WTC11 (cell line): ENCODE data around the gene PDCD1. TPM values are rescaled to one million over a fixed set of nuclear protein-coding genes. Genes with fewer than 3 reads are reported as not detected.

Experiments used
- ATAC-seq: fragments of 200-7000 bp; cut with Tn5 transposase; 2 replicates; pipeline ENCODE4 v1.10.0; 2021; ENCODE audit warnings: mild to moderate bottlenecking, moderate library complexity
- CTCF ChIA-PET: fragments of 300-600 bp; sonication (Branson Sonifier 250); formaldehyde crosslinking; loops from one replicate; lab custom pipeline; 2021; ENCODE audit warnings: antibody characterized with exemption; lab: Charles Lee
- POLR2A ChIA-PET: fragments of 350-600 bp; sonication (Branson Sonifier 250); formaldehyde crosslinking; loops from one replicate; lab custom pipeline; 2021; ENCODE audit warnings: antibody characterized with exemption; lab: Charles Lee
- DNase-seq: peaks from one replicate; pipeline ENCODE4 v3.0.0; 2021; ENCODE audit warnings: low spot score
- H3K27ac Mint-ChIP-seq: 2 replicates; pipeline ENCODE4 v1.8.0; 2021; ENCODE audit warnings: mixed read lengths
- H3K27me3 Mint-ChIP-seq: 2 replicates; pipeline ENCODE4 v1.8.0; 2021; ENCODE audit warnings: low read depth, mild to moderate bottlenecking, moderate library complexity, mixed read lengths
- H3K36me3 Mint-ChIP-seq: 2 replicates; pipeline ENCODE4 v1.8.0; 2021; ENCODE audit warnings: mixed read lengths
- H3K4me1 Mint-ChIP-seq: 2 replicates; pipeline ENCODE4 v1.8.0; 2022; ENCODE audit warnings: mixed read lengths
- H3K4me3 Mint-ChIP-seq: 2 replicates; pipeline ENCODE4 v1.8.0; 2021; ENCODE audit warnings: mild to moderate bottlenecking, moderate library complexity, mixed read lengths
- H3K9me3 Mint-ChIP-seq: 2 replicates; pipeline ENCODE4 v1.8.0; 2021; ENCODE audit warnings: mixed read lengths
- CREB1 ChIP-seq: sonication (generic); formaldehyde crosslinking; IDR thresholded peaks from 2 replicates; pipeline ENCODE4 v1.8.0; 2023; ENCODE audit warnings: mild to moderate bottlenecking, missing genetic modification reagents
- GABPB1 ChIP-seq: sonication (generic); formaldehyde crosslinking; IDR thresholded peaks from 2 replicates; pipeline ENCODE4 v1.8.1; 2023; ENCODE audit warnings: mild to moderate bottlenecking, missing genetic modification reagents
- IRF2 ChIP-seq: sonication (generic); formaldehyde crosslinking; IDR thresholded peaks from 2 replicates; pipeline ENCODE4 v1.8.0; 2022; ENCODE audit warnings: low read depth, missing genetic modification reagents, borderline replicate concordance
- NFYB ChIP-seq: sonication (generic); formaldehyde crosslinking; conservative IDR thresholded peaks from 2 replicates; pipeline ENCODE4 v1.8.0; 2022; ENCODE audit warnings: low read depth, missing genetic modification reagents
- NR3C1 ChIP-seq: sonication (generic); formaldehyde crosslinking; conservative IDR thresholded peaks from 2 replicates; pipeline ENCODE4 v1.8.1; 2023; ENCODE audit warnings: low read depth, mild to moderate bottlenecking, missing genetic modification reagents
- PRDM15 ChIP-seq: sonication (generic); formaldehyde crosslinking; IDR thresholded peaks from 2 replicates; pipeline ENCODE4 v1.8.0; 2022; ENCODE audit warnings: missing genetic modification reagents
- SP1 ChIP-seq: sonication (generic); formaldehyde crosslinking; conservative IDR thresholded peaks from 2 replicates; pipeline ENCODE4 v1.8.1; 2022; ENCODE audit warnings: missing genetic modification reagents
- ZNF423 ChIP-seq: fragments of 250-450 bp; sonication (Bioruptor Pico); IDR thresholded peaks from 2 replicates; pipeline ENCODE4 v2.1.2; 2022; ENCODE audit warnings: mild to moderate bottlenecking, moderate library complexity
- ZNF512 ChIP-seq: sonication (generic); formaldehyde crosslinking; IDR thresholded peaks from 2 replicates; pipeline ENCODE4 v1.8.1; 2022; ENCODE audit warnings: missing genetic modification reagents, borderline replicate concordance
- ZNF671 ChIP-seq: fragments of 250-450 bp; sonication (Bioruptor Pico); IDR thresholded peaks from 2 replicates; pipeline ENCODE4 v1.8.0; 2021; ENCODE audit warnings: mild to moderate bottlenecking
- ZSCAN18 ChIP-seq: fragments of 250-450 bp; sonication (Bioruptor Pico); IDR thresholded peaks from 2 replicates; pipeline ENCODE4 v2.1.2; 2022; ENCODE audit warnings: mild to moderate bottlenecking, moderate library complexity
- total RNA-seq: library from RNA; stranded (reverse); gene quantifications from 3 replicates; pipeline ENCODE4 v1.2.3, GENCODE V29; 2021
- TF ChIP-seq, protein P1 (sequence below): sonication (generic); formaldehyde crosslinking; IDR thresholded peaks from 2 replicates; pipeline ENCODE4 v1.8.1; 2022; ENCODE audit warnings: low read depth, missing genetic modification reagents, borderline replicate concordance
- TF ChIP-seq, protein P2 (sequence below): sonication (generic); formaldehyde crosslinking; IDR thresholded peaks from 2 replicates; pipeline ENCODE4 v1.8.1; 2022; ENCODE audit warnings: mild to moderate bottlenecking, moderate library complexity, missing genetic modification reagents
- TF ChIP-seq, protein P3 (sequence below): sonication (generic); formaldehyde crosslinking; IDR thresholded peaks from 2 replicates; pipeline ENCODE4 v1.8.1; 2022; ENCODE audit warnings: mild to moderate bottlenecking, missing genetic modification reagents, moderate library complexity, borderline replicate concordance
- TF ChIP-seq, protein P4 (sequence below): sonication (generic); formaldehyde crosslinking; IDR thresholded peaks from 2 replicates; pipeline ENCODE4 v1.8.1; 2023; ENCODE audit warnings: mild to moderate bottlenecking, missing genetic modification reagents, moderate library complexity

The PDCD1 gene
- total RNA-seq, 1 experiment from 2014 or later = 0.52 TPM

GRCh38 chr2:241901500-241902351 is 43.0 kb upstream of the PDCD1 start:
- Mint-ChIP-seq H3K27ac (peak overlapping the region; percentile 94), H3K4me1 (peaks cover 34% of the 10 kb centered on the region), H3K9me3 (no peaks in the 10 kb centered on the region), H3K4me3 (peak overlapping the region; percentile 80), H3K36me3 (peaks cover 6% of the 10 kb centered on the region; the same call in 1 of the 2 replicates), H3K27me3 (no peaks in the 10 kb centered on the region)
- ChIA-PET POLR2A (no interaction called here), CTCF (interaction anchor here (0.7 to 1.2 kb wide), 2 partner anchors 22 to 49 kb away, joined by 4 read pairs; no protein-coding TSS in a partner anchor)
- peak; percentile 61 for ATAC-seq
- TF ChIP-seq GABPB1 (CRISPR knock-in tag) (no peak), SP1 (0 out of 2 replicates have a peak, but pooled peaks have one; percentile 34), NR3C1 (CRISPR knock-in tag) (no peak), NFYB (CRISPR knock-in tag) (no peak), PRDM15 (CRISPR knock-in tag) (no peak), ZNF671 (no peak), CREB1 (CRISPR knock-in tag) (no peak), ZNF423 (CRISPR knock-in tag) (peak; percentile 67), ZSCAN18 (CRISPR knock-in tag) (no peak), IRF2 (CRISPR knock-in tag) (no peak), ZNF512 (CRISPR knock-in tag) (no peak)
- TF ChIP-seq, protein P1, sequence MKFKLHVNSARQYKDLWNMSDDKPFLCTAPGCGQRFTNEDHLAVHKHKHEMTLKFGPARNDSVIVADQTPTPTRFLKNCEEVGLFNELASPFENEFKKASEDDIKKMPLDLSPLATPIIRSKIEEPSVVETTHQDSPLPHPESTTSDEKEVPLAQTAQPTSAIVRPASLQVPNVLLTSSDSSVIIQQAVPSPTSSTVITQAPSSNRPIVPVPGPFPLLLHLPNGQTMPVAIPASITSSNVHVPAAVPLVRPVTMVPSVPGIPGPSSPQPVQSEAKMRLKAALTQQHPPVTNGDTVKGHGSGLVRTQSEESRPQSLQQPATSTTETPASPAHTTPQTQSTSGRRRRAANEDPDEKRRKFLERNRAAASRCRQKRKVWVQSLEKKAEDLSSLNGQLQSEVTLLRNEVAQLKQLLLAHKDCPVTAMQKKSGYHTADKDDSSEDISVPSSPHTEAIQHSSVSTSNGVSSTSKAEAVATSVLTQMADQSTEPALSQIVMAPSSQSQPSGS = no peak
- TF ChIP-seq, protein P2, sequence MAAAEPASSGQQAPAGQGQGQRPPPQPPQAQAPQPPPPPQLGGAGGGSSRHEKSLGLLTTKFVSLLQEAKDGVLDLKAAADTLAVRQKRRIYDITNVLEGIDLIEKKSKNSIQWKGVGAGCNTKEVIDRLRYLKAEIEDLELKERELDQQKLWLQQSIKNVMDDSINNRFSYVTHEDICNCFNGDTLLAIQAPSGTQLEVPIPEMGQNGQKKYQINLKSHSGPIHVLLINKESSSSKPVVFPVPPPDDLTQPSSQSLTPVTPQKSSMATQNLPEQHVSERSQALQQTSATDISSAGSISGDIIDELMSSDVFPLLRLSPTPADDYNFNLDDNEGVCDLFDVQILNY = no peak
- TF ChIP-seq, protein P3, sequence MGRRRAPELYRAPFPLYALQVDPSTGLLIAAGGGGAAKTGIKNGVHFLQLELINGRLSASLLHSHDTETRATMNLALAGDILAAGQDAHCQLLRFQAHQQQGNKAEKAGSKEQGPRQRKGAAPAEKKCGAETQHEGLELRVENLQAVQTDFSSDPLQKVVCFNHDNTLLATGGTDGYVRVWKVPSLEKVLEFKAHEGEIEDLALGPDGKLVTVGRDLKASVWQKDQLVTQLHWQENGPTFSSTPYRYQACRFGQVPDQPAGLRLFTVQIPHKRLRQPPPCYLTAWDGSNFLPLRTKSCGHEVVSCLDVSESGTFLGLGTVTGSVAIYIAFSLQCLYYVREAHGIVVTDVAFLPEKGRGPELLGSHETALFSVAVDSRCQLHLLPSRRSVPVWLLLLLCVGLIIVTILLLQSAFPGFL (CRISPR knock-in tag) = no peak
- TF ChIP-seq, protein P4, sequence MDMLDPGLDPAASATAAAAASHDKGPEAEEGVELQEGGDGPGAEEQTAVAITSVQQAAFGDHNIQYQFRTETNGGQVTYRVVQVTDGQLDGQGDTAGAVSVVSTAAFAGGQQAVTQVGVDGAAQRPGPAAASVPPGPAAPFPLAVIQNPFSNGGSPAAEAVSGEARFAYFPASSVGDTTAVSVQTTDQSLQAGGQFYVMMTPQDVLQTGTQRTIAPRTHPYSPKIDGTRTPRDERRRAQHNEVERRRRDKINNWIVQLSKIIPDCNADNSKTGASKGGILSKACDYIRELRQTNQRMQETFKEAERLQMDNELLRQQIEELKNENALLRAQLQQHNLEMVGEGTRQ (CRISPR knock-in tag) = no peak
- DNase-seq = peak; percentile 60
